IMR-90 (cell line): ENCODE measurements around the gene TFDP2. TPM values are rescaled to one million over a fixed set of nuclear protein-coding genes. Genes with fewer than 3 reads are reported as not detected.

Experiments used
- ATAC-seq: fragments of 200-7000 bp; cut with Tn5 transposase; 2 replicates; pipeline ENCODE4 v1.9.1; 2020; ENCODE audit warnings: low read depth, mild to moderate bottlenecking, moderate library complexity
- BruUV-seq: library from RNA; stranded (reverse); fragments of 400-500 nt; replicated peaks from 2 replicates; lab custom pipeline; 2021; lab: Mats Ljungman, UMichigan
- CTCF ChIA-PET: fragments of 300-600 bp; formaldehyde crosslinking; extraction: SDS; loops from one replicate; lab custom pipeline; 2021; ENCODE audit warnings: antibody characterized with exemption; lab: Yijun Ruan, JAX
- POLR2A ChIA-PET: fragments of 300-600 bp; sonication (Branson Sonifier 250); formaldehyde crosslinking; loops from one replicate; lab custom pipeline; 2022; ENCODE audit warnings: antibody characterized with exemption; ENCODE audit not compliant: unreplicated experiment; lab: Charles Lee
- DNase-seq: peaks from one replicate; pipeline ENCODE4 v3.0.0; 2013
- H2AFZ ChIP-seq: replicated peaks from 2 replicates; pipeline ENCODE3; 2013; ENCODE audit warnings: low read length, mild to moderate bottlenecking; ENCODE audit not compliant: poor library complexity
- H2AK5ac ChIP-seq: 2 replicates; pipeline ENCODE4 v1.6.1; 2013; ENCODE audit warnings: low read depth, low read length, inconsistent platforms
- H2AK9ac ChIP-seq: replicated peaks from 2 replicates; pipeline ENCODE3; 2013; ENCODE audit warnings: mild to moderate bottlenecking, low read depth, low read length, moderate library complexity; ENCODE audit not compliant: poor library complexity
- H2BK120ac ChIP-seq: 2 replicates; pipeline ENCODE4 v1.6.1; 2013; ENCODE audit warnings: low read depth, low read length, inconsistent platforms
- H2BK15ac ChIP-seq: 3 replicates; pipeline ENCODE4 v1.6.1; 2013; ENCODE audit warnings: low read depth, low read length, inconsistent platforms
- H2BK20ac ChIP-seq: 2 replicates; pipeline ENCODE4 v1.6.1; 2013; ENCODE audit warnings: low read depth, mild to moderate bottlenecking, inconsistent platforms, low read length, moderate library complexity
- H2BK5ac ChIP-seq: 2 replicates; pipeline ENCODE4 v1.6.1; 2013; ENCODE audit warnings: mild to moderate bottlenecking, low read depth, low read length, inconsistent platforms; ENCODE audit not compliant: poor library complexity, severe bottlenecking
- H3K14ac ChIP-seq: replicated peaks from 2 replicates; pipeline ENCODE4 v1.6.1; 2013; ENCODE audit warnings: low read depth, low read length, inconsistent platforms
- H3K18ac ChIP-seq: 2 replicates; pipeline ENCODE4 v1.6.1; 2013; ENCODE audit warnings: low read depth, low read length, control low read depth
- H3K23ac ChIP-seq: 2 replicates; pipeline ENCODE4 v1.6.1; 2013; ENCODE audit warnings: low read depth, low read length, inconsistent platforms
- H3K27ac ChIP-seq: 2 replicates; pipeline ENCODE4 v1.5.1; 2013; ENCODE audit warnings: mild to moderate bottlenecking, control low read depth, low read length; ENCODE audit not compliant: insufficient read depth
- H3K27me3 ChIP-seq: 2 replicates; pipeline ENCODE4 v1.6.1; 2013; ENCODE audit warnings: low read length; ENCODE audit not compliant: control insufficient read depth, insufficient read depth
- H3K36me3 ChIP-seq: 2 replicates; pipeline ENCODE4 v1.6.1; 2013; ENCODE audit warnings: low read length, mixed read lengths; ENCODE audit not compliant: control insufficient read depth, insufficient read depth
- H3K4ac ChIP-seq: 2 replicates; pipeline ENCODE4 v1.6.1; 2013; ENCODE audit warnings: low read depth, low read length, inconsistent platforms
- H3K4me1 ChIP-seq: 2 replicates; pipeline ENCODE4 v1.6.1; 2013; ENCODE audit warnings: low read length, mixed read lengths; ENCODE audit not compliant: control insufficient read depth, insufficient read depth
- H3K4me2 ChIP-seq: 2 replicates; pipeline ENCODE4 v1.6.1; 2013; ENCODE audit warnings: low read depth, mild to moderate bottlenecking, control low read depth, low read length, moderate library complexity
- H3K4me3 ChIP-seq: 2 replicates; pipeline ENCODE4 v1.5.1; 2013; ENCODE audit warnings: low read depth, mild to moderate bottlenecking, control low read depth, low read length, moderate library complexity; ENCODE audit not compliant: insufficient read depth
- H3K56ac ChIP-seq: 2 replicates; pipeline ENCODE4 v1.6.1; 2013; ENCODE audit warnings: low read length, inconsistent platforms; ENCODE audit not compliant: insufficient read depth; ENCODE audit errors: extremely low read depth
- H3K79me1 ChIP-seq, 2 experiments: 2 replicates each; pipeline ENCODE4 v1.6.1; 2013; ENCODE audit warnings: low read length in 2 of 2, inconsistent platforms in 1 of 2, low read depth in 1 of 2
- H3K9ac ChIP-seq: 2 replicates; pipeline ENCODE4 v1.6.1; 2013; ENCODE audit warnings: low read depth, low read length, control low read depth
- H3K9me1 ChIP-seq: 2 replicates; pipeline ENCODE4 v1.6.1; 2013; ENCODE audit warnings: low read length, inconsistent platforms; ENCODE audit not compliant: insufficient read depth
- H3K9me3 ChIP-seq: 2 replicates; pipeline ENCODE4 v1.6.1; 2013; ENCODE audit warnings: low read length; ENCODE audit not compliant: control insufficient read depth, insufficient read depth
- H4K20me1 ChIP-seq: 2 replicates; pipeline ENCODE4 v1.6.1; 2013; ENCODE audit warnings: low read length, inconsistent platforms; ENCODE audit not compliant: insufficient read depth
- H4K5ac ChIP-seq: 2 replicates; pipeline ENCODE4 v1.6.1; 2013; ENCODE audit warnings: mild to moderate bottlenecking, low read depth, low read length, control low read depth
- H4K8ac ChIP-seq, 2 experiments: 2 replicates each; pipeline ENCODE4 v1.6.1; 2013; ENCODE audit warnings: low read depth in 2 of 2, low read length in 2 of 2, control low read depth in 1 of 2, inconsistent platforms in 1 of 2
- H4K91ac ChIP-seq: 2 replicates; pipeline ENCODE4 v1.6.1; 2013; ENCODE audit warnings: low read depth, low read length, inconsistent platforms; ENCODE audit not compliant: insufficient read depth
- BHLHE40 ChIP-seq: fragments of 150-350 bp; IDR thresholded peaks from 2 replicates; pipeline ENCODE4 v1.6.1; 2016; ENCODE audit warnings: mild to moderate bottlenecking, low read depth, low read length
- CEBPB ChIP-seq: IDR thresholded peaks from 2 replicates; pipeline ENCODE4 v1.6.1; 2012; ENCODE audit warnings: low read depth, low read length, improper control_type of control experiment
- CHD1 ChIP-seq: IDR thresholded peaks from 2 replicates; pipeline ENCODE4 v1.6.1; 2012; ENCODE audit warnings: low read depth, low read length, improper control_type of control experiment
- CTCF ChIP-seq: conservative IDR thresholded peaks from 2 replicates; pipeline ENCODE4 v1.5.1; 2012; ENCODE audit warnings: mild to moderate bottlenecking, low read depth, low read length, improper control_type of control experiment
- ELK1 ChIP-seq: fragments of 150-350 bp; IDR thresholded peaks from 2 replicates; pipeline ENCODE4 v1.6.1; 2016; ENCODE audit warnings: low read depth, mild to moderate bottlenecking, low read length, moderate library complexity, borderline replicate concordance
- FOS ChIP-seq: fragments of 150-350 bp; IDR thresholded peaks from 2 replicates; pipeline ENCODE4 v1.6.1; 2016; ENCODE audit warnings: low read depth, low read length
- MAFK ChIP-seq: IDR thresholded peaks from 2 replicates; pipeline ENCODE4 v1.6.1; 2012; ENCODE audit warnings: low read depth, low read length, improper control_type of control experiment
- MAZ ChIP-seq: IDR thresholded peaks from 2 replicates; pipeline ENCODE4 v1.6.1; 2012; ENCODE audit warnings: low read depth, mild to moderate bottlenecking, low read length, improper control_type of control experiment, moderate library complexity, borderline replicate concordance
- MXI1 ChIP-seq: IDR thresholded peaks from 2 replicates; pipeline ENCODE4 v1.6.1; 2012; ENCODE audit warnings: low read depth, mild to moderate bottlenecking, low read length, moderate library complexity, borderline replicate concordance
- NFE2L2 ChIP-seq: fragments of 150-350 bp; IDR thresholded peaks from 2 replicates; pipeline ENCODE4 v1.6.1; 2016; ENCODE audit warnings: low read depth, mild to moderate bottlenecking, low read length
- POLR2A ChIP-seq: IDR thresholded peaks from 2 replicates; pipeline ENCODE4 v1.6.1; 2012; ENCODE audit warnings: mild to moderate bottlenecking, low read depth, low read length
- RAD21 ChIP-seq: IDR thresholded peaks from 2 replicates; pipeline ENCODE4 v1.6.1; 2012; ENCODE audit warnings: low read length, improper control_type of control experiment
- RCOR1 ChIP-seq: IDR thresholded peaks from 2 replicates; pipeline ENCODE4 v1.6.1; 2012; ENCODE audit warnings: mild to moderate bottlenecking, low read length, improper control_type of control experiment; ENCODE audit not compliant: insufficient replicate concordance
- RFX5 ChIP-seq: IDR thresholded peaks from 2 replicates; pipeline ENCODE4 v1.8.0; 2012; ENCODE audit warnings: low read depth, mild to moderate bottlenecking, low read length, moderate library complexity
- SMC3 ChIP-seq: fragments of 150-350 bp; IDR thresholded peaks from 2 replicates; pipeline ENCODE4 v1.6.1; 2016; ENCODE audit warnings: low read depth, mild to moderate bottlenecking, antibody characterized with exemption, low read length, moderate library complexity
- USF2 ChIP-seq: fragments of 150-350 bp; IDR thresholded peaks from 2 replicates; pipeline ENCODE4 v1.6.1; 2017; ENCODE audit warnings: mild to moderate bottlenecking, antibody characterized with exemption, low read length, low read depth
- WGBS, 2 experiments: methylation state at CpG; one replicate each; pipeline versions ENCODE4 v1.1.5 to v1.1.7; 2013; ENCODE audit warnings: missing lambda C conversion rate in 2 of 2; ENCODE audit not compliant: insufficient read length in 1 of 2; ENCODE audit errors: extremely low coverage in 2 of 2; 5-methylcytosine and 5-hydroxymethylcytosine counted together
- dilution Hi-C: fragments of 300-500 bp; cut with HindIII; formaldehyde crosslinking; loops from one replicate; pipeline ENCODE4 v1.14.3; 2018; ENCODE audit warnings: low sequenced_read_pairs; ENCODE audit not compliant: unreplicated experiment
- in situ Hi-C: fragments of 300-500 bp; cut with MboI; formaldehyde crosslinking; loops from 3 replicates; pipeline ENCODE4 v1.14.3; 2019; ENCODE audit warnings: low sequenced_read_pairs, inconsistent platforms, mixed read lengths
- intact Hi-C: fragments of 100-400 bp; cut with micrococcal nuclease; formaldehyde crosslinking; loops from 2 replicates; pipeline ENCODE4 v1.10.0; 2022
- polyA plus RNA-seq, 3 experiments: library from polyadenylated mRNA; depleted of rRNA; stranded (reverse); fragments of >200 nt; gene quantifications; 2 replicates each; pipeline ENCODE4 v1.2.3, GENCODE V29; 2012; ENCODE audit warnings: low replicate concordance in 1 of 3
- total RNA-seq: library from RNA; depleted of rRNA; stranded (reverse); fragments of >200 nt; gene quantifications from 2 replicates; pipeline ENCODE4 v1.2.3, GENCODE V29; 2012

The TFDP2 gene
- total and polyA plus RNA-seq, 2 of the 4 experiments (the other 2 are of a cell fraction), result 10.7 to 23.7 TPM

GRCh38 chr3:142165194-142165593, 15.8 kb upstream of the TFDP2 start:
- Histone ChIP-seq H3K18ac (no peak overlapping the region), H2BK20ac (no peak overlapping the region), H3K56ac (no peak overlapping the region), H3K9me1 (0 out of 2 replicates have a peak, but pooled peaks cover 3% of the 10 kb centered on the region), H2BK5ac (no peak overlapping the region), H3K4me1 (peaks cover 2% of the 10 kb centered on the region; the same call in 1 of the 2 replicates), H3K27ac (no peak overlapping the region), H4K91ac (no peak overlapping the region), H2AFZ (no peak overlapping the region), H4K8ac (no peak overlapping the region), H3K4me3 (no peak overlapping the region), H2AK5ac (no peak overlapping the region), H2AK9ac (no peak overlapping the region), H3K79me1 (no peaks in the 10 kb centered on the region; a peak in 1 of 4 replicates), H3K36me3 (peaks cover 16% of the 10 kb centered on the region), H2BK120ac (no peak overlapping the region), H3K4me2 (no peak overlapping the region), H3K23ac (no peak overlapping the region), H3K27me3 (no peaks in the 10 kb centered on the region), H4K5ac (no peak overlapping the region), H3K9me3 (no peaks in the 10 kb centered on the region), H2BK15ac (no peak overlapping the region), H4K20me1 (no peaks in the 10 kb centered on the region), H3K9ac (no peak overlapping the region), H3K14ac (no peak overlapping the region; the same call in 1 of the 2 replicates), H3K4ac (no peak overlapping the region)
- dilution Hi-C loops, result no loop called here
- DNase-seq, result no peak
- TSS peak; percentile 25 for BruUV-seq
- ATAC-seq, result no peak
- POLR2A ChIA-PET, result interaction anchor here (1.0 kb wide), 1 partner anchor 16 kb away, joined by 3 read pairs; the partner anchor contains the start of gene TFDP2
- CTCF ChIA-PET, result interaction anchor here (1.4 kb wide), 1 partner anchor 16 kb away, joined by 4 read pairs; the partner anchor contains the start of gene TFDP2
- no CpG with 5 or more reads among the region's 3 CpGs for WGBS, 2 experiments
- in situ Hi-C loops, result no loop called here
- TF ChIP-seq MAFK, result no peak
- no peak for TF ChIP-seq MAZ
- TF ChIP-seq NFE2L2, result no peak
- TF ChIP-seq POLR2A, result no peak
- TF ChIP-seq RAD21, result no peak
- no peak for TF ChIP-seq USF2
- TF ChIP-seq CTCF, result no peak
- TF ChIP-seq SMC3, result no peak
- TF ChIP-seq CEBPB, result no peak
- no peak for TF ChIP-seq FOS
- TF ChIP-seq ELK1, result no peak
- TF ChIP-seq RFX5, result no peak
- TF ChIP-seq MXI1, result no peak
- no peak for TF ChIP-seq BHLHE40
- no peak for TF ChIP-seq CHD1
- TF ChIP-seq RCOR1, result no peak
- intact Hi-C loops, result no loop called here
